Transverse colon (tissue), 4 donors: ENCODE data around the gene ARIH2. TPM values are rescaled to one million over a fixed set of nuclear protein-coding genes. Genes with fewer than 3 reads are reported as not detected.

ENCODE experiments used
- DNase-seq: peaks from one replicate; pipeline ENCODE4 v3.0.0-alpha.2; 2019
- H3K27ac ChIP-seq, 4 donors: fragments of 200-600 bp; sonication (generic); 2 replicates each; pipeline ENCODE4 v1.5.1; 2016 to 2018; ENCODE audit warnings: inconsistent platforms in 4 of 4
- H3K27me3 ChIP-seq: fragments of 200-600 bp; sonication (generic); 2 replicates; pipeline ENCODE4 v1.5.1; 2017; ENCODE audit warnings: inconsistent platforms
- H3K36me3 ChIP-seq, 4 donors: fragments of 200-600 bp; sonication (generic); 2 replicates each; pipeline ENCODE4 v1.5.1; 2017 to 2019; ENCODE audit warnings: inconsistent platforms in 4 of 4
- H3K4me1 ChIP-seq, 4 donors: fragments of 200-600 bp; sonication (generic); 2 replicates each; pipeline ENCODE4 v1.5.1; 2017 to 2020; ENCODE audit warnings: inconsistent platforms in 4 of 4
- H3K4me3 ChIP-seq, 4 donors: fragments of 200-600 bp; sonication (generic); 1 replicate in 1 of 4; 2 replicates in 3 of 4; pipeline versions ENCODE4 v1.5.1 to v1.6.1; 2017 to 2019; ENCODE audit warnings: inconsistent platforms in 4 of 4
- H3K9me3 ChIP-seq, 2 donors: fragments of 200-600 bp; sonication (generic); 2 replicates each; pipeline ENCODE4 v1.5.1; 2017 to 2019; ENCODE audit warnings: inconsistent platforms in 2 of 2
- EP300 ChIP-seq: sonication (generic); formaldehyde crosslinking; IDR thresholded peaks from one replicate; pipeline ENCODE4 v1.6.1; 2017; ENCODE audit warnings: antibody characterized with exemption, low read depth
- POLR2A ChIP-seq: fragments of 450-650 bp; IDR thresholded peaks from one replicate; pipeline ENCODE4 v1.6.1; 2016; ENCODE audit warnings: antibody characterized with exemption, mild to moderate bottlenecking, moderate library complexity
- POLR2AphosphoS5 ChIP-seq, 3 donors: sonication (generic); formaldehyde crosslinking; IDR thresholded peaks; one replicate each; pipeline ENCODE4 v1.6.1; 2016; ENCODE audit warnings: antibody characterized with exemption in 3 of 3
- WGBS, 2 donors: methylation state at CpG; one replicate each; pipeline ENCODE4 v1.1.5; 2018; ENCODE audit warnings: low coverage in 1 of 2; 5-methylcytosine and 5-hydroxymethylcytosine counted together
- in situ Hi-C, 4 donors: fragments of 200-750 bp; cut with MboI; loops; one replicate each; pipeline versions ENCODE4 v1.15.0 to v1.15.1; 2017; ENCODE audit warnings: low sequenced_read_pairs in 3 of 4, low pct_ligation_motif_present in 1 of 4, low pct_unique_long_range_greater_than_20kb in 1 of 4
- intact Hi-C: fragments of 100-400 bp; cut with DNase I; formaldehyde crosslinking; loops from one replicate; pipeline ENCODE4 v1.15.1; 2023; ENCODE audit warnings: low total_unique reads
- total RNA-seq, 4 donors: library from RNA; depleted of rRNA; stranded (reverse); fragments of >200 nt; gene quantifications; one replicate each; pipeline ENCODE4 v1.1.0, GENCODE V29; 2016
- TF ChIP-seq, protein P1 (sequence below), 5 experiments: fragments of 200-600 bp in 3 of 5; fragments of 450-650 bp in 2 of 5; sonication (generic) in 3 of 5; IDR thresholded peaks; 1 replicate in 2 of 5; 2 replicates in 3 of 5; pipeline ENCODE4 v1.5.1; 2016 to 2017; ENCODE audit warnings: antibody characterized with exemption in 5 of 5, inconsistent platforms in 3 of 5, mild to moderate bottlenecking in 2 of 5, moderate library complexity in 1 of 5

Gene ARIH2
- total RNA-seq, 4 donors from 2014 or later, result 82.6 to 269 (median 115) TPM

DNA sequence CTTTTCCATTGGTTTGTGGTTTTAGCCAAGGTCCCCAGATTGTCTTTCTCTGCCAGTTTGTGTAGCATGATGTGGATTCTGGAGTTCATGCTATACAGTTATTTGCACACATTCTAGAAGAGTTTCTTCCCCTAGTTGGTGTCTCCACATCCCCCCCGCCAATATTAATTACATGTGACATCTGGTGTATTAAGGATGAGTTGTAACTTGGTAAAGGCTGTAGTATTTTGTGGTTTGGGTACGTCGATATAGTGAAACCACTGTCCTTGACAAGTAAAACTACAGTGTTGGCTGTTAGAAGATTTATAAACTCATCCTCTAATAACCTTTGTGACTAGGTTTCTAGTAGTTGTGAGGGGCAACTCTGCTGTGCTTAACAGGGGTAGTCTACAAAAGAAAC, 47.7 kb downstream of the ARIH2 start:
- in situ Hi-C loops (no loop called here), intact Hi-C loops (no loop called here)
- Histone ChIP-seq H3K4me1 (peaks cover 0 to 30% (median 13%) of the 10 kb centered on the region in 4 donors), H3K4me3 (no peak overlapping the region), H3K36me3 (peaks cover 0 to 33% (median 12%) of the 10 kb centered on the region in 4 donors), H3K9me3 (no peaks in the 10 kb centered on the region), H3K27me3 (no peaks in the 10 kb centered on the region), H3K27ac (peak overlapping the region; percentile 24 to 53 (median 38))
- WGBS, 2 donors, result 62 to 70% methylated on average over 3 of the region's 3 CpGs
- no peak for DNase-seq
- TF ChIP-seq, protein P1, sequence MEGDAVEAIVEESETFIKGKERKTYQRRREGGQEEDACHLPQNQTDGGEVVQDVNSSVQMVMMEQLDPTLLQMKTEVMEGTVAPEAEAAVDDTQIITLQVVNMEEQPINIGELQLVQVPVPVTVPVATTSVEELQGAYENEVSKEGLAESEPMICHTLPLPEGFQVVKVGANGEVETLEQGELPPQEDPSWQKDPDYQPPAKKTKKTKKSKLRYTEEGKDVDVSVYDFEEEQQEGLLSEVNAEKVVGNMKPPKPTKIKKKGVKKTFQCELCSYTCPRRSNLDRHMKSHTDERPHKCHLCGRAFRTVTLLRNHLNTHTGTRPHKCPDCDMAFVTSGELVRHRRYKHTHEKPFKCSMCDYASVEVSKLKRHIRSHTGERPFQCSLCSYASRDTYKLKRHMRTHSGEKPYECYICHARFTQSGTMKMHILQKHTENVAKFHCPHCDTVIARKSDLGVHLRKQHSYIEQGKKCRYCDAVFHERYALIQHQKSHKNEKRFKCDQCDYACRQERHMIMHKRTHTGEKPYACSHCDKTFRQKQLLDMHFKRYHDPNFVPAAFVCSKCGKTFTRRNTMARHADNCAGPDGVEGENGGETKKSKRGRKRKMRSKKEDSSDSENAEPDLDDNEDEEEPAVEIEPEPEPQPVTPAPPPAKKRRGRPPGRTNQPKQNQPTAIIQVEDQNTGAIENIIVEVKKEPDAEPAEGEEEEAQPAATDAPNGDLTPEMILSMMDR (IDR thresholded peaks at IDR 0.05), result no peak
- TF ChIP-seq EP300 (no peak), POLR2A (no peak), POLR2AphosphoS5 (IDR thresholded peaks at IDR 0.05) (no peak)

DNA sequence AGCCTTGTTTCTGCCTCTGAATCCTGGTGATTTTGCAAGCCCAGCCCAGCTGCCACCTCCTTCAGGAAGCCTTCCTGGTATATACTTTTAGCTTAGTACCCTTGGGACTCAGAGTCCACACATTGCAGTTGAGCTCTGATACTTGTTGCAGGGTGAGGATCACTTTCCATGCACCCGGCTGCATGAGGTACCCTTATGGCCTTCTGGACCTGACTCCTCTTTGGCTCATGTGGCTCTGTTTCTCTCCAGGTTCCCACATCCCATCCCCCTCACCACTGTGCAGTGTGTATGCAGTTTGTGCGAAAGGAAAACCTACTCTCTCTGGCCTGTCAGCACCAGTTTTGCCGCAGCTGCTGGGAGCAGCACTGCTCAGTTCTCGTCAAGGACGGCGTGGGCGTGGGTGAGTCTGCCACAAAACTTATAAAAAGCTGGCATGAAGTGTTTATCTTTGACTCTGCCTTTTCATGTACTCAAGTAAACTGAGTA, 48.3 kb downstream of the ARIH2 start:
- H3K4me3 ChIP-seq, result no peak overlapping the region
- intact Hi-C loops, result no loop called here
- no peaks in the 10 kb centered on the region for H3K9me3 ChIP-seq
- TF ChIP-seq POLR2A (no peak), EP300 (no peak), POLR2AphosphoS5 (IDR thresholded peaks at IDR 0.05) (no peak)
- TF ChIP-seq, protein P1 (IDR thresholded peaks at IDR 0.05), result no peak
- DNase-seq, result peak; percentile 41
- H3K27me3 ChIP-seq, result no peaks in the 10 kb centered on the region
- WGBS, 2 donors, result 37 to 67% methylated on average over 4 to 7 of the region's 7 CpGs
- H3K27ac ChIP-seq, result peak overlapping the region in 3 of 4 donors; percentile 24 to 53 (median 40)
- peaks cover 0 to 38% (median 15%) of the 10 kb centered on the region in 4 donors for H3K36me3 ChIP-seq
- in situ Hi-C loops, result no loop called here
- H3K4me1 ChIP-seq, result peaks cover 0 to 30% (median 13%) of the 10 kb centered on the region in 4 donors

DNA sequence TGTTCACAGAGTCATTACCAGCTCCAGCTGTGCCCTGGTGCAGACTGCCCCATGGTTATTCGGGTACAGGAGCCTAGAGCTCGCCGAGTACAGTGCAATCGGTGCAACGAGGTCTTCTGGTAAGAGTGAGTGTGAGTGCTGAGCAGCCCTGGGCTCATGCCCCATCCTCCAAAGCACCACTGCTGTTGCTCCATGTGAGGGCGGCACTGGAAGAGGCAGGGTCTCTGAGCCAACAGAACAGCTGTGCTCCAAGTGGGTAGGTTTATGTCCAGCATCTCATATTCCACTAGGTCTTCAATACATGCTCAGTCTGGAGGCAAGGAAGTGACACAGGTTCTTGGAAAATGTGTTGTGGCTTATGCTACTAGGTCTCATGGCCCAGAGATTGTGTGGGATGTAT, 51.9 kb downstream of the ARIH2 start:
- Histone ChIP-seq H3K27ac (no peak overlapping the region), H3K4me3 (no peak overlapping the region), H3K27me3 (no peaks in the 10 kb centered on the region), H3K36me3 (peaks cover 0 to 73% (median 31%) of the 10 kb centered on the region in 4 donors), H3K9me3 (no peaks in the 10 kb centered on the region), H3K4me1 (peaks cover 0 to 21% (median 10%) of the 10 kb centered on the region in 4 donors)
- DNase-seq, result no peak
- WGBS, 2 donors, result 96% methylated on average over 6 of the region's 6 CpGs; no CpG with 5 or more reads in 1 of the 2 donors
- TF ChIP-seq, protein P1 (IDR thresholded peaks at IDR 0.05), result no peak
- TF ChIP-seq POLR2AphosphoS5 (IDR thresholded peaks at IDR 0.05) (no peak), POLR2A (no peak), EP300 (no peak)
- intact Hi-C loops, result no loop called here
- in situ Hi-C loops, result no loop called here

DNA sequence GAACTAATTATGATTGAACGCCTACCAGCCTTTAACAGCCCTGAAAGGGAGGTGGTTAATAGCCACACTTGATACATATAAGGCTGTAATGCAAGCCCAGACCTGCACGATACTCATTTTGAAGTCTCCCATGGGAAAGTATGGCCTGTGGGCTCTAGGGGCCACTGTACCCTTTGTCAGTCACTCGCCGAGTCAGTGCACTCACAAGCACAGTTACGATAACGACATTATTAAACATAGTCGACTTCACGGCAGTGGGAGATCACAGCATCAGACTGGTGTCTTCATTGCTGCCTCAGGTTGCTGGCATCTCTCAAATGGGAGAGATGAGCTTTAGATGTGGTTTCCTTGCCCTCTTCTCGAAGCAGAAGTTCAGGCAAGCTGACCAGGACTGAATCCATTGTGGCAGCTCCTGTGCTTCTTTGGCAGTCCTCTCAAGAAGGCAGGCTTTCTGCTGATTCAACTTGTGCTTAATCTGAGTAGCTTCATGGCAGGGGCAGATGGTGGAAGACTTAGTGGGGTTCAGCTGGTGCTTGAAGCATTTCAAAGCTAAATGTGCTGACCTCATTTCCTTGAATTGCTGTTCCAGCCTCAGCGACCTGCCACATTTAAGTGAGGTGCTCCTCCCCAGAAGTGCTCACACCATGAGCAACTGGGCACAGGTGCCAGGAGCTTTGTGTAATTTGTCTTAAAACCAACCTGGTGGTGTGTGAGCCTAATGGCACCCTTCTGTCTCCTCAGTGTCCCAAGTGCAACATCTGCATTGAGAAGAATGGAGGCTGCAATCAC, 55.6 kb downstream of the ARIH2 start:
- H3K27me3 ChIP-seq, result no peaks in the 10 kb centered on the region
- no peaks in the 10 kb centered on the region for H3K9me3 ChIP-seq
- intact Hi-C loops (no loop called here), in situ Hi-C loops (no loop called here)
- 87 to 100% methylated on average over 1 to 10 of the region's 10 CpGs for WGBS, 2 donors
- peaks cover 0 to 87% (median 36%) of the 10 kb centered on the region in 4 donors for H3K36me3 ChIP-seq
- no peaks in the 10 kb centered on the region for H3K4me1 ChIP-seq
- H3K27ac ChIP-seq, result no peak overlapping the region
- no peak for TF ChIP-seq POLR2A
- TF ChIP-seq, protein P1 (IDR thresholded peaks at IDR 0.05), result no peak
- TF ChIP-seq EP300, result no peak
- TF ChIP-seq POLR2AphosphoS5 (IDR thresholded peaks at IDR 0.05), result no peak
- H3K4me3 ChIP-seq, result no peak overlapping the region
- DNase-seq, result no peak
